Epithelial cell of esophagus (primary cell): ENCODE measurements around the gene KLHL36.
"Not testable (repeated sequence)": the region's sequence is repeated elsewhere in the genome, so short reads cannot be mapped to it uniquely, and the experiment has no call there.

ENCODE experiments used
- DNase-seq: peaks from one replicate; pipeline ENCODE4 v3.0.0; 2010; ENCODE audit warnings: low read depth
- H3K4me3 ChIP-seq: 2 replicates; pipeline ENCODE4 v1.5.1; 2011; ENCODE audit warnings: mild to moderate bottlenecking, low read length, control low read depth
- TF ChIP-seq, protein P1 (sequence below): IDR thresholded peaks from 2 replicates; pipeline ENCODE4 v1.5.1; 2011; ENCODE audit warnings: low read depth, mild to moderate bottlenecking, low read length, control low read depth, inconsistent platforms; ENCODE audit not compliant: insufficient read depth; ENCODE audit errors: missing control alignments

KLHL36 gene

GRCh38 chr16:84692451-84693214, 44.3 kb downstream of the KLHL36 start:
- DNase-seq, result peak; percentile 30
- TF ChIP-seq, protein P1, sequence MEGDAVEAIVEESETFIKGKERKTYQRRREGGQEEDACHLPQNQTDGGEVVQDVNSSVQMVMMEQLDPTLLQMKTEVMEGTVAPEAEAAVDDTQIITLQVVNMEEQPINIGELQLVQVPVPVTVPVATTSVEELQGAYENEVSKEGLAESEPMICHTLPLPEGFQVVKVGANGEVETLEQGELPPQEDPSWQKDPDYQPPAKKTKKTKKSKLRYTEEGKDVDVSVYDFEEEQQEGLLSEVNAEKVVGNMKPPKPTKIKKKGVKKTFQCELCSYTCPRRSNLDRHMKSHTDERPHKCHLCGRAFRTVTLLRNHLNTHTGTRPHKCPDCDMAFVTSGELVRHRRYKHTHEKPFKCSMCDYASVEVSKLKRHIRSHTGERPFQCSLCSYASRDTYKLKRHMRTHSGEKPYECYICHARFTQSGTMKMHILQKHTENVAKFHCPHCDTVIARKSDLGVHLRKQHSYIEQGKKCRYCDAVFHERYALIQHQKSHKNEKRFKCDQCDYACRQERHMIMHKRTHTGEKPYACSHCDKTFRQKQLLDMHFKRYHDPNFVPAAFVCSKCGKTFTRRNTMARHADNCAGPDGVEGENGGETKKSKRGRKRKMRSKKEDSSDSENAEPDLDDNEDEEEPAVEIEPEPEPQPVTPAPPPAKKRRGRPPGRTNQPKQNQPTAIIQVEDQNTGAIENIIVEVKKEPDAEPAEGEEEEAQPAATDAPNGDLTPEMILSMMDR, result no peak
- H3K4me3 ChIP-seq, result no peak overlapping the region

GRCh38 chr16:84693869-84694268, 45.6 kb downstream of the KLHL36 start:
- not testable (repeated sequence) for H3K4me3 ChIP-seq, DNase-seq

GRCh38 chr16:84694980-84695379, 46.7 kb downstream of the KLHL36 start:
- TF ChIP-seq, protein P1, result no peak
- no peak for DNase-seq
- no peak overlapping the region for H3K4me3 ChIP-seq

DNA sequence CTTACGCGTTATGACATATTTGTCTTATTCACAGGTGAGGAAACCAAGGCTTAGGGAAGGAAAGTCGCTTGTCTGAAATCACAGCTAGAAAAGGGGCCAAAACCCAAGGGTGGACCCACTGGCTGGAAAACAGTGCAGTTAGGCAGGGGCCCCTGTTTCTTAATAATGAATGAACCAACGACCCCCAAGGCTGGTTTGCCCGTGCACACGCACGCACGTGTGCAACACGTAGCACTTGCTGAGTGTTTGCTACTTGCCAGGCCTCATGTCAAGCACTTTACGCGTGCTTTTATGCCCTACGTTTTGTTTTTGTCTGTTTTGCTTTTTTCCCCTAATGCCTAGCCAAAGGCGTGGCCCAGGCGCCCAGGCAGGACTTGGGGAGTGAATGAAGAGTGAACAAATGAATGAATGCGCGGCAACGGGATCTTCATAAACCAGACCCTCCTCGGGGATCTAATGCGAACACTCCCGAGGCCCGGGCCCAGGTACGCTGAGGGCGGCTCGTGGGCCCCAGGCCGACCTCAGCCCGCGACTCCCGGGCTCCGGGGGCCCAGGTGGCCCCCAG, 50.9 kb downstream of the KLHL36 start:
- DNase-seq, result peak; percentile 33
- H3K4me3 ChIP-seq, result peak overlapping the region; percentile 58
- TF ChIP-seq, protein P1, result no peak

- peak; percentile 76 for DNase-seq
- TF ChIP-seq, protein P1, result no peak
- peak within 1 kb of the TSS; percentile 78 for H3K4me3 ChIP-seq
These were observed 51.6 kb downstream of the KLHL36 start, which contains the start of gene USP10 for GRCh38 chr16:84699712-84700445. Gene USP10, plus strand, starts transcription at chr16:84700000. Its CDS starts 91 bp downstream, at chr16:84700091.

DNA sequence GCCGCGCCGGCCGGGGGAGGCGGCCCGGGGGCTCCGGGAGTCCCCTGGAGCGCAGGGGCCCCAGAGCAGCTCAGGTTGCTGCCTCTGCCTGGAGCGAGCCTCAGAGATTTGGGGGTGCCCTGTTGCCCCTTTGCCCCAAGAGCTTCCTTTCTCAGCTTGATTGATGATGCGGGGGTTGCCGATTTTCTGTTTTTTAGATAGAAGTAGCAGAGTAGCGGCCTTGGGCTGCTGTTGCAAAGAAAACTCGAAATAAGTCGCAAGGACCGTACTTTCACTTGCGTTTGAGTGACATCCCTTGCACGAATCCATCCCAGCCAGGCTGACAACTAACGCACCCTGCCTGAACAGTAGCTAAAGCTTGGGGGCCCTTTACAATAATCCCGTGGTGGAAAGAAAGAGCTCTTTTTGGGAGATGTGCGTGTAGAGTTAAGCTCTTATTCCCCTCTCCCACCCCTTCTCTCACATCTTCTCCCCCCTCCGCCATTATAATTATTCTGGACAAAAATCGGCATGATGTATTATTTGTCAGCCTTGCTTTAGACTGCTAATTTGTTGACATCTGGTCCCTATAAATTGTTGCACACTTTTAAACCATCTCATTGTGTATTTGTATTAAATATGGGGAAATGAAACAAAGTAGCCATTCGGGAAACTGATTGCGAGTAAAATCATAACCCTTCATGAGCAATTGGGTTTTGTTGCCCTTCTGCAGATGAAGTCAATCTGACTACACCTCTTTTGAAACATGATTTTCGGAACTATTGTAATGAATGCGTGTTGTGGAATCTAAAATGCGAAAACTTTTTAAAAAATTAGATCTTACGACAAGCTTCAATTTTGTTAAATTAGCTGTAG, 52.4 kb downstream of the KLHL36 start:
- TF ChIP-seq, protein P1, result no peak
- DNase-seq, result peak; percentile 38
- H3K4me3 ChIP-seq, result peak overlapping the region; percentile 78
